T-cell (primary cell): ENCODE results near the gene DEGS1. TPM values are rescaled to one million over a fixed set of nuclear protein-coding genes. Genes with fewer than 3 reads are reported as not detected.

ENCODE experiments used
- ATAC-seq, 4 experiments: fragments of 200-7000 bp in 3 of 4; fragments of 150-1000 bp in 1 of 4; cut with Tn5 transposase; replicated peaks in 1 of 4; 1 replicate in 3 of 4; 2 replicates in 1 of 4; pipeline ENCODE4 v1.10.0; 2021; ENCODE audit warnings: moderate library complexity in 3 of 4, mild to moderate bottlenecking in 2 of 4, moderate number of reproducible peaks in 1 of 4
- CTCF ChIA-PET, 2 donors: fragments of 300-600 bp; sonication (Branson Sonifier 250); formaldehyde crosslinking; loops; one replicate each; lab custom pipeline; 2022; ENCODE audit warnings: antibody characterized with exemption in 2 of 2; lab: Charles Lee
- POLR2A ChIA-PET, 2 donors: fragments of 300-600 bp; sonication (Branson Sonifier 250); formaldehyde crosslinking; loops; one replicate each; lab custom pipeline; 2022; ENCODE audit warnings: antibody characterized with exemption in 2 of 2; lab: Charles Lee
- DNase-seq, 35 experiments: peaks; one replicate each; pipeline versions ENCODE4 v3.0.0 to v3.0.0-alpha.2; 2013 to 2023
- H3K27ac ChIP-seq: one replicate; pipeline ENCODE4 v1.5.1; 2013; ENCODE audit warnings: low read length
- H3K27me3 ChIP-seq, 2 experiments: replicated peaks in 1 of 2; 1 replicate in 1 of 2; 2 replicates in 1 of 2; pipeline versions ENCODE4 v1.6.1 to v1.7.0; 2013; ENCODE audit warnings: low read length in 1 of 2, mixed read lengths in 1 of 2; ENCODE audit not compliant: control insufficient read depth in 2 of 2, insufficient read depth in 2 of 2; ENCODE audit errors: extremely low read depth in 1 of 2
- H3K36me3 ChIP-seq, 2 donors: 1 replicate in 1 of 2; 2 replicates in 1 of 2; pipeline versions ENCODE4 v1.6.1 to v1.7.0; 2013; ENCODE audit warnings: low read length in 1 of 2; ENCODE audit not compliant: control insufficient read depth in 2 of 2, insufficient read depth in 1 of 2; ENCODE audit errors: extremely low read depth in 1 of 2
- H3K4me1 ChIP-seq, 2 experiments: 1 replicate in 1 of 2; 2 replicates in 1 of 2; pipeline versions ENCODE4 v1.6.1 to v1.7.0; 2013; ENCODE audit warnings: low read length in 2 of 2, mixed read lengths in 1 of 2; ENCODE audit not compliant: insufficient read depth in 2 of 2, control insufficient read depth in 1 of 2; ENCODE audit errors: extremely low read depth in 1 of 2
- H3K4me3 ChIP-seq, 2 donors: 1 replicate in 1 of 2; 2 replicates in 1 of 2; pipeline versions ENCODE4 v1.5.1 to v1.7.0; 2013; ENCODE audit warnings: mild to moderate bottlenecking in 2 of 2, low read length in 1 of 2, moderate library complexity in 1 of 2; ENCODE audit not compliant: control insufficient read depth in 1 of 2; ENCODE audit errors: extremely low read depth in 1 of 2
- H3K9me3 ChIP-seq: 2 replicates; pipeline ENCODE4 v1.7.0; 2013
- H3K27ac Mint-ChIP-seq, 2 donors: one replicate each; pipeline ENCODE4 v1.8.0; 2020 to 2021; ENCODE audit warnings: mild to moderate bottlenecking in 2 of 2, mixed read lengths in 2 of 2
- H3K27me3 Mint-ChIP-seq, 2 donors: one replicate each; pipeline ENCODE4 v1.8.0; 2021 to 2022; ENCODE audit warnings: mixed read lengths in 2 of 2
- H3K36me3 Mint-ChIP-seq: one replicate; pipeline ENCODE4 v1.8.0; 2021; ENCODE audit warnings: mixed read lengths
- H3K4me1 Mint-ChIP-seq, 3 donors: one replicate each; pipeline ENCODE4 v1.8.0; 2020 to 2022; ENCODE audit warnings: mixed read lengths in 3 of 3, mild to moderate bottlenecking in 1 of 3
- H3K4me3 Mint-ChIP-seq, 3 donors: one replicate each; pipeline ENCODE4 v1.8.0; 2020 to 2022; ENCODE audit warnings: mild to moderate bottlenecking in 3 of 3, mixed read lengths in 3 of 3, moderate library complexity in 3 of 3
- H3K9me3 Mint-ChIP-seq, 3 donors: one replicate each; pipeline ENCODE4 v1.8.0; 2020 to 2022; ENCODE audit warnings: mixed read lengths in 3 of 3
- WGBS: methylation state at CpG from one replicate; pipeline ENCODE4 v1.1.5; 2013; ENCODE audit warnings: missing lambda C conversion rate; ENCODE audit not compliant: insufficient coverage; 5-methylcytosine and 5-hydroxymethylcytosine counted together
- total RNA-seq, 35 experiments: library from RNA in 6 of 35; stranded (reverse) in 6 of 35; fragments of 120-200 nt in 1 of 35; gene quantifications; one replicate each; pipeline versions ENCODE4 v1.2.1 to v1.2.4 and lab custom pipeline; 2013 to 2026

Gene DEGS1
- total RNA-seq, 5 donors from 2014 or later (not counting 1 experiment from before 2014, with no cell fraction given): 40.0 to 52.3 (median 44.4) TPM

DNA sequence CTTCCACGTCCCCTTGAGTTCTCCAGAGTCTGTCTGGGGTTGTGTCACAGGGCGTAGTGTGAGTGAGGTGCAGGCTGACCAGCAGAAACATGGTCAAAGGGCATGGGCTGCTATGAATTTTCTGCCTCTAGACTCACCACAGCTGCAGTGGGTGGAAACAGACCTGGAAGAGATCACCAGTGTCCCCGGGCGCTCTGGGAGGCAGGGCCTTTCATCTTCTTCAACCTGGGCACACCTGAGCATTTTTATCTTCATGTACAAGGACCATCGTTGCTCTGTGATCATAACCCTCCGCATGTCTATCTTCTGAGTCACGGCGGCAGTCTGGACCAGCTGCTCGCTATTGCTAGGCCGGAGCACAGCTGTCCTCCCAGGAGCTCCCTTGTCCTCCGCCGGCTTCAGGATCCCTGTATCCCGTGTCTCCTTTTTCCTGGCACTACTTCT, 29.6 kb downstream of the DEGS1 start:
- ChIA-PET CTCF (no interaction called here), POLR2A (no interaction called here)
- Mint-ChIP-seq H3K27me3 (no peaks in the 10 kb centered on the region), H3K27ac (no peak overlapping the region), H3K4me1 (no peaks in the 10 kb centered on the region), H3K36me3 (no peaks in the 10 kb centered on the region), H3K9me3 (no peaks in the 10 kb centered on the region), H3K4me3 (no peak overlapping the region)
- Histone ChIP-seq H3K9me3 (no peaks in the 10 kb centered on the region), H3K27ac (no peak overlapping the region), H3K4me3 (no peak overlapping the region), H3K4me1 (no peaks in the 10 kb centered on the region), H3K27me3 (no peaks in the 10 kb centered on the region), H3K36me3 (no peaks in the 10 kb centered on the region)
- 96% methylated on average over 5 of the region's 13 CpGs for WGBS
- ATAC-seq: no peak
- DNase-seq: no peak

DNA sequence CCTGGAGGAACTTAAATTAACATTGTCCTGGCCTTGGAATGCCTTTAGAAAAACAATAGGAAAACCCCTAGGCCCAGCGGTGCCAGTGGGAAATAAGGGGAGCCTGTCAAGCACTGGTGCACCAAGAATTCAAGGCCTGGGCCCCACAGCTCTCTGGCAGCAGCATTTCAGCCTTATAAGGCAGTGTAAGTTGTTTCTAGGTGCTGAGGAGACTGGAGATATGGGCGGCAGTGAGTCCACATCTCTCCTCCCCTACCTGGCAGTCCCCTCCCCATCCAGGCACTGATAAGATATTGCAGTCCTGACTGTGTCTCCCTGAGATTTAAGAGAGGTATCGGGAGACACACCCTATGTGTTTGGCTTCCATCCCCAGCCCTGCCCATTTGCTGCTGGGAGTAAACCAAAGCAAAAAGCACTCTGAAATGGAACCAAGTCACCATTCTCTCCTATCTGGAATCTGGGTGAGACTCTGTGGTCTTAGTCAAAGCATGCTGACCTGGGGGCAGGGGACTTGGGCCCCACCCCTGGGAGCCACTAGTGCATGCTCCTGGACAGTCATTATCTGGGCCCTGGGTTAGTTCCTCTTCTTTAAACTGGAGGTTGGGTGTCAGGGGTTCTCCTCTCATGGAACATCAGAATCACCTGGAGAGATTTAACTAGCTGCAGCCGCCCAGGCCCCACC, 30.5 kb downstream of the DEGS1 start:
- H3K4me1 ChIP-seq: no peaks in the 10 kb centered on the region
- H3K4me3 ChIP-seq: no peak overlapping the region
- H3K27ac ChIP-seq: no peak overlapping the region
- ChIA-PET CTCF (no interaction called here), POLR2A (no interaction called here)
- ATAC-seq (no peak), DNase-seq (no peak)
- no peaks in the 10 kb centered on the region for H3K9me3 ChIP-seq
- no peak overlapping the region for H3K4me3 Mint-ChIP-seq
- no peaks in the 10 kb centered on the region for H3K36me3 Mint-ChIP-seq
- no peaks in the 10 kb centered on the region for H3K4me1 Mint-ChIP-seq
- H3K27me3 Mint-ChIP-seq: no peaks in the 10 kb centered on the region
- H3K9me3 Mint-ChIP-seq: no peaks in the 10 kb centered on the region
- H3K27ac Mint-ChIP-seq: peak overlapping the region in 1 of 2 donors; percentile 6
- WGBS: 100% methylated on average over 2 of the region's 4 CpGs
- no peaks in the 10 kb centered on the region for H3K27me3 ChIP-seq
- no peaks in the 10 kb centered on the region for H3K36me3 ChIP-seq

DNA sequence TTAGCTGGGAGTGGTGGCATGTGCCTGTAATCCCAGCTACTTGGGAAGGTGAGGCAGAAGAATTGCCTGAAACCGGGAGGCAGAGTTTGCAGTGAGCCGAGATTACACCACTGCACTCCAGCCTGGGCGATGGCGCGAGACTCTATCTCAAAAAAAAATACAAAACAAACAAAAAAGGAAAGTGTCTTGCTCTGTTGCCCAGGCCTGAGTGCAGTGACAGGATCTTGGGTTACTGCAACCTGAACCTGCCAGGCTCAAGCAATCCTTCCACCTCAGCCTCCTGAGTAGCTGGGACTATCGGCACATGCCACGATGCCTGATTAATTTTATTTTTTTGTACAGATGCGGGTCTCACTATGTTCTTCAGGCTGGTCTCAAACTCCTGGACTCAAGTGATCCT, 33.3 kb downstream of the DEGS1 start:
- H3K27ac ChIP-seq: no peak overlapping the region
- ChIA-PET CTCF (no interaction called here), POLR2A (no interaction called here)
- Mint-ChIP-seq H3K4me1 (no peaks in the 10 kb centered on the region), H3K9me3 (no peaks in the 10 kb centered on the region), H3K4me3 (no peak overlapping the region), H3K27ac (no peak overlapping the region), H3K36me3 (no peaks in the 10 kb centered on the region), H3K27me3 (no peaks in the 10 kb centered on the region)
- H3K36me3 ChIP-seq: no peaks in the 10 kb centered on the region
- no peak overlapping the region for H3K4me3 ChIP-seq
- DNase-seq (no peak), ATAC-seq (no peak)
- H3K27me3 ChIP-seq: no peaks in the 10 kb centered on the region
- H3K4me1 ChIP-seq: no peaks in the 10 kb centered on the region
- WGBS: 100% methylated on average over 3 of the region's 8 CpGs
- H3K9me3 ChIP-seq: no peaks in the 10 kb centered on the region

DNA sequence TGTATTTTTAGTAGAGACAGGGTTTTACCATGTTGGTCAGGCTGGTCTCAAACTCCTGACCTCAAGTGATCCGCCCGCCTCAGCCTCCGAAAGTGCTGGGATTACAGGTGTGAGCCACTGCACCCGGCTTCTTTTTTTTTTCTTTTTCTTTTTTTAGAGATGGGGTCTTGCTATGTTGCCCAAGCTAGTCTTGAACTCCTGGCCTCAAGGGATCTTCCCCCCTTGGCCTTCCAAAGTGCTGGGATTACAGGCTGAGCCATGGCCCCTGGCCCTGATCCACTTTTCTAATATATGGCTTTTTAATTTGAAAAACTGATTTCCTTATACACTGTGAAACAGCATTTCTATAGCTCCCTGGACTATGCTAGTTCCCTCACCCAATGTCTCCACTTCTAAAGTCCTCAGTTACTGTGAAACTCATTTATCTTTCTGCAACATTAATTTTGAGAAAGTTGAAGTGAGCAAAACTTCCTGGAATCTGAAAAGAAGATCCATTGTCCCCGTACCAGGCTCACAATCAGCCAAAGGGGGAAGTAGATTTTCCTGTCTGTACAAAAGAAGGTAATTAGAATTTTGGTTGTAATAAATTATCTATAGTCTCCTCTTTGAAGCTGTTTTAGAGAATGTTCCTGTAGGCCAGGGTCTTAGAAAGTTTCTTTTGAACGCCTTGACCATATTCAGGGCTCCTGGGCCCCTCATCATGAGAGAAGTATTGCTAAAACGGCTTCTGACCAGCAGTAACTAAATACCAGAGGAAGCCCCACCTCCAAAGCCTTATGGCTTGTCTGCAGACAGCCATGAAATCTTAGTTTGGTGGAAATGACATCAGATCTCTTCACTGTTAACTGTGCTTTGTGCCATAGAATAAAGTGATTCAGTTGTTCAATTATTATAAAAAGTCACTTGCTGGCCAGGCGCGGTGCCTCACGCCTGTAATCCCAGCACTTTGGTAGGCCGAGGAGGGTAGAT, 34.9 kb downstream of the DEGS1 start:
- CTCF ChIA-PET: no interaction called here
- Histone ChIP-seq H3K27ac (no peak overlapping the region), H3K27me3 (no peaks in the 10 kb centered on the region), H3K36me3 (no peaks in the 10 kb centered on the region), H3K9me3 (no peaks in the 10 kb centered on the region), H3K4me3 (no peak overlapping the region), H3K4me1 (no peaks in the 10 kb centered on the region)
- POLR2A ChIA-PET: no interaction called here
- no peaks in the 10 kb centered on the region for H3K9me3 Mint-ChIP-seq
- WGBS: 100% methylated on average over 1 of the region's 11 CpGs
- H3K27me3 Mint-ChIP-seq: no peaks in the 10 kb centered on the region
- no peak overlapping the region for H3K4me3 Mint-ChIP-seq
- H3K4me1 Mint-ChIP-seq: no peaks in the 10 kb centered on the region
- no peak for DNase-seq
- H3K36me3 Mint-ChIP-seq: no peaks in the 10 kb centered on the region
- no peak for ATAC-seq
- no peak overlapping the region for H3K27ac Mint-ChIP-seq

DNA sequence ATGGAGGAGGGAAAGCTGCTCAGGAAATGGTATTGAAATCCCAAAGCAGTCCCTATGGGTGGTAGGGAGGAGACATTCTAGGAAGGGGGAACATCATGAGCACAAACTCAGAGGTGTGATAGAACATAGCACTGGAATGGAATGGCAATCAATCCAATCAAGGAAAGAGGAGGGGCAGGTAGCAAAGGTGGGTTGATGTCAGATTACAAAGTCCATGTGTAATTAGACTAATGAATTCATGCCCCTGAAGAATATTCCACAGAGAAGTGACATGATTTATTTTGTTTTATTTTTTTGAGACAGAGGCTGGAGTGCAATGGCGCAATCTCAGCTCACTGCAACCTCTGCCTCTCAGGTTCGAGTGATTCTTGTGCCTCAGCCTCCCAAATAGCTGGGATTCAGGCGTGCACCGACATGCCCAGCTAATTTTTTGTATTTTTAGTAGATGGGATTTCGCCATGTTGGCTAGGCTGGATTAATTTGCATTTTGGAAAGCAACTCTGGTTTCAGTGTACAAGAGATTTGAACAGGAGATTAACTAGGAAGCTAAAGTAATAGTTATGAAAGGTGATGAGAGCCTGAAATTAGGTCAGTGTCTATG, 36.1 kb downstream of the DEGS1 start:
- no peaks in the 10 kb centered on the region for H3K27me3 ChIP-seq
- no peaks in the 10 kb centered on the region for H3K9me3 ChIP-seq
- H3K4me1 Mint-ChIP-seq: no peaks in the 10 kb centered on the region
- no peaks in the 10 kb centered on the region for H3K4me1 ChIP-seq
- H3K4me3 Mint-ChIP-seq: no peak overlapping the region
- H3K27ac Mint-ChIP-seq: no peak overlapping the region
- no peaks in the 10 kb centered on the region for H3K36me3 Mint-ChIP-seq
- ChIA-PET CTCF (interaction anchor here (0.7 to 1.1 kb wide), 2 partner anchors 10 to 37 kb away, joined by 3 to 5 read pairs; no protein-coding TSS in a partner anchor), POLR2A (no interaction called here)
- H3K4me3 ChIP-seq: no peak overlapping the region
- H3K27me3 Mint-ChIP-seq: no peaks in the 10 kb centered on the region
- WGBS: 98% methylated on average over 4 of the region's 5 CpGs
- H3K27ac ChIP-seq: no peak overlapping the region
- H3K9me3 Mint-ChIP-seq: no peaks in the 10 kb centered on the region
- ATAC-seq (no peak), DNase-seq (no peak)
- H3K36me3 ChIP-seq: no peaks in the 10 kb centered on the region

DNA sequence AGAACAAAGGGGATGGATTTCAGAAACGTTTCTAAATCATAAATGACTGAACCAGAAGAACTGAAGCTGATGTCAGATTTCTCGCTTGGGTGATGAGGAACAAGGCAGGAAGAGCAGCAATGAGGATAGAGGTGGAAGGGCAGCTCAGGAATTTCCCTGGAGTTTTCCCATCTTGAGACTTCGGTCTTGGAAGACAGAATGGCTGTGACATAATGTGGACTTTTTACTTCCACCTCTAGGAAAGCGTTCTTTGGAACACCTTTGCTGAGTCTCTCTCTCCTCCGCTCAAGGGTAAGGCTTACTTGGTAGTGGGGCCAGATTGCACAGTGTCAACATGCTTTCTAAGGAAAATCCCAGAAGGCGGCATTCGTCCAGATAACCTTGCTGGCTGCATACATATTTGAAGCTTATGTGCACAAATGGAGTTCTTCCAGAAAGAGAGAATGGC, 36.6 kb downstream of the DEGS1 start:
- H3K27me3 Mint-ChIP-seq: no peaks in the 10 kb centered on the region
- Histone ChIP-seq H3K27me3 (no peaks in the 10 kb centered on the region), H3K4me1 (no peaks in the 10 kb centered on the region), H3K27ac (no peak overlapping the region), H3K4me3 (no peak overlapping the region), H3K36me3 (no peaks in the 10 kb centered on the region), H3K9me3 (no peaks in the 10 kb centered on the region)
- no peak for DNase-seq
- POLR2A ChIA-PET: no interaction called here
- CTCF ChIA-PET: interaction anchor here in 1 of 2 donors (1.1 kb wide), 1 partner anchor 10 kb away, joined by 5 read pairs; no protein-coding TSS in a partner anchor
- ATAC-seq: no peak
- no peak overlapping the region for H3K4me3 Mint-ChIP-seq
- H3K9me3 Mint-ChIP-seq: no peaks in the 10 kb centered on the region
- no peaks in the 10 kb centered on the region for H3K36me3 Mint-ChIP-seq
- WGBS: 60% methylated on average over 2 of the region's 7 CpGs
- H3K4me1 Mint-ChIP-seq: no peaks in the 10 kb centered on the region
- no peak overlapping the region for H3K27ac Mint-ChIP-seq
